NCI-H2196 (cell line): ENCODE data around the gene GCC2.
"Not testable (repeated sequence)": the region's sequence is repeated elsewhere in the genome, so short reads cannot be mapped to it uniquely, and the experiment has no call there.

Experiments
- DNase-seq: peaks from one replicate; lab custom pipeline; 2025; ENCODE audit not compliant: unreplicated experiment; lab: John Stamatoyannopoulos, UW

The GCC2 gene

GRCh38 chr2:108512431-108512830 is 63.4 kb downstream of the GCC2 start:
- not testable (repeated sequence) for DNase-seq

- DNase-seq = not testable (repeated sequence)
These were observed 65.5 kb downstream of the GCC2 start for GRCh38 chr2:108514478-108514877.

- DNase-seq = not testable (repeated sequence)
These were observed 75.7 kb downstream of the GCC2 start for GRCh38 chr2:108524688-108525087.

- not testable (repeated sequence) for DNase-seq
These were observed 76.3 kb downstream of the GCC2 start for GRCh38 chr2:108525258-108525657.

- DNase-seq = no peak
These were observed 82.7 kb downstream of the GCC2 start for GRCh38 chr2:108531674-108532055.

GRCh38 chr2:108533832-108534583 is 85.0 kb downstream of the GCC2 start, which contains the start of gene LIMS1:
Gene LIMS1 (plus strand): TSS chr2:108534470. CDS start chr2:108534563, 93 bp downstream.
- DNase-seq = peak; percentile 87

GRCh38 chr2:108534584-108535356 is 85.8 kb downstream of the GCC2 start:
- no peak for DNase-seq

- DNase-seq = no peak
These were observed 86.3 kb downstream of the GCC2 start for GRCh38 chr2:108535357-108535631.

- DNase-seq = no peak
These were observed 87.3 kb downstream of the GCC2 start for GRCh38 chr2:108536133-108536780.

- DNase-seq = no peak
These were observed 87.9 kb downstream of the GCC2 start for GRCh38 chr2:108536911-108537310.

- DNase-seq = no peak
These were observed 89.1 kb downstream of the GCC2 start for GRCh38 chr2:108538000-108538625.

- no peak for DNase-seq
These were observed 92.4 kb downstream of the GCC2 start for GRCh38 chr2:108541451-108541850.

GRCh38 chr2:108542071-108542470 is 93.1 kb downstream of the GCC2 start:
- DNase-seq = no peak

GRCh38 chr2:108547606-108548005 is 98.6 kb downstream of the GCC2 start:
- DNase-seq = no peak

GRCh38 chr2:108548208-108549003 is 99.4 kb downstream of the GCC2 start:
- DNase-seq = no peak

GRCh38 chr2:108552566-108552965 is 103.6 kb downstream of the GCC2 start:
- no peak for DNase-seq

- DNase-seq = no peak
These were observed 104.4 kb downstream of the GCC2 start for GRCh38 chr2:108553209-108553919.

GRCh38 chr2:108554528-108554927 is 105.5 kb downstream of the GCC2 start:
- DNase-seq = no peak

- no peak for DNase-seq
These were observed 106.6 kb downstream of the GCC2 start for GRCh38 chr2:108555572-108555971.

GRCh38 chr2:108556581-108556980 is 107.6 kb downstream of the GCC2 start:
- not testable (repeated sequence) for DNase-seq
